HCT116 (cell line): Measurements from ENCODE around the gene ADPGK. TPM values are rescaled to one million over a fixed set of nuclear protein-coding genes. Genes with fewer than 3 reads are reported as not detected.

Experiments used
- ATAC-seq: fragments of 200-7000 bp; cut with Tn5 transposase; 2 replicates; pipeline ENCODE4 v1.9.1; 2020; ENCODE audit warnings: mild to moderate bottlenecking, moderate library complexity
- BruUV-seq: library from RNA; stranded (reverse); fragments of 400-500 nt; replicated peaks from 2 replicates; lab custom pipeline; 2021; lab: Mats Ljungman, UMichigan
- CTCF ChIA-PET: fragments of 300-600 bp; sonication (Branson Sonifier 250); formaldehyde crosslinking; loops from one replicate; lab custom pipeline; 2021; ENCODE audit warnings: antibody characterized with exemption; lab: Charles Lee
- POLR2A ChIA-PET: fragments of 300-600, 350-600 bp; sonication (Branson Sonifier 250); formaldehyde crosslinking; loops from one replicate; lab custom pipeline; 2021; ENCODE audit warnings: antibody characterized with exemption; lab: Charles Lee
- RAD21 ChIA-PET, 2 experiments: fragments of 300-600 bp; sonication (Branson Sonifier 250); formaldehyde crosslinking; loops; one replicate each; lab custom pipeline; 2023; ENCODE audit warnings: low total read pairs in 2 of 2; ENCODE audit not compliant: uncharacterized antibody in 2 of 2, unreplicated experiment in 2 of 2, low non-redundant PET in 1 of 2; lab: Charles Lee
- DNase-seq: peaks from one replicate; pipeline ENCODE4 v3.0.0-alpha.2; 2010; ENCODE audit warnings: low read depth, low spot score
- H2AFZ ChIP-seq: fragments of 200-600 bp; shearing (Covaris generic), sonication (generic); 2 replicates; pipeline ENCODE4 v1.6.1; 2017; ENCODE audit warnings: low read depth, mixed run types, mixed read lengths, antibody characterized with exemption, low read length; ENCODE audit not compliant: poor library complexity, severe bottlenecking
- H3K27ac ChIP-seq: 2 replicates; pipeline ENCODE4 v1.5.1; 2012; ENCODE audit warnings: low read depth, low read length
- H3K27me3 ChIP-seq: fragments of 200-600 bp; sonication (generic); 2 replicates; pipeline ENCODE4 v1.6.1; 2016; ENCODE audit warnings: mixed run types, low read length, mixed read lengths; ENCODE audit not compliant: insufficient read depth
- H3K36me3 ChIP-seq, 2 experiments: fragments of 200-500 bp in 1 of 2; fragments of 200-600 bp in 1 of 2; sonication (Bioruptor generic) in 1 of 2; sonication (generic) in 1 of 2; 2 replicates each; pipeline versions ENCODE4 v1.5.1 to v1.6.1; 2014 to 2016; ENCODE audit warnings: low read length in 2 of 2, inconsistent platforms in 1 of 2, mixed read lengths in 1 of 2, mixed run types in 1 of 2; ENCODE audit not compliant: insufficient read depth in 2 of 2, control insufficient read depth in 1 of 2
- H3K4me1 ChIP-seq, 2 experiments: fragments of 200-600 bp in 1 of 2; sonication (generic) in 1 of 2; 2 replicates each; pipeline versions ENCODE4 v1.5.1 to v1.6.1; 2012 to 2017; ENCODE audit warnings: low read length in 2 of 2, inconsistent platforms in 1 of 2, mild to moderate bottlenecking in 1 of 2, mixed read lengths in 1 of 2, mixed run types in 1 of 2, moderate library complexity in 1 of 2; ENCODE audit not compliant: insufficient read depth in 2 of 2, control insufficient read depth in 1 of 2
- H3K4me2 ChIP-seq: fragments of 200-600 bp; sonication (generic); 2 replicates; pipeline ENCODE4 v1.6.1; 2017; ENCODE audit warnings: mixed run types, low read length, mixed read lengths
- H3K4me3 ChIP-seq, 2 experiments: fragments of 200-600 bp in 1 of 2; sonication (generic) in 1 of 2; replicated peaks in 1 of 2; 2 replicates each; pipeline ENCODE4 v1.5.1; 2011 to 2016; ENCODE audit warnings: low read length in 2 of 2, control low read depth in 1 of 2, low read depth in 1 of 2, mild to moderate bottlenecking in 1 of 2, mixed read lengths in 1 of 2, mixed run types in 1 of 2
- H3K79me2 ChIP-seq: fragments of 200-600 bp; sonication (generic); 2 replicates; pipeline ENCODE4 v1.6.1; 2017; ENCODE audit warnings: mild to moderate bottlenecking, mixed run types, low read length, moderate library complexity, mixed read lengths; ENCODE audit not compliant: insufficient read depth
- H3K9ac ChIP-seq: fragments of 200-600 bp; sonication (generic); 2 replicates; pipeline ENCODE4 v1.6.1; 2016; ENCODE audit warnings: low read length, mixed read lengths
- H3K9me2 ChIP-seq: fragments of 200-600 bp; sonication (generic), shearing (Covaris generic); 2 replicates; pipeline ENCODE4 v1.6.1; 2017; ENCODE audit warnings: mixed run types, mild to moderate bottlenecking, moderate library complexity; ENCODE audit not compliant: insufficient read depth
- H3K9me3 ChIP-seq, 2 experiments: fragments of 200-500 bp in 1 of 2; fragments of 200-600 bp in 1 of 2; sonication (Bioruptor generic) in 1 of 2; sonication (generic) in 1 of 2; 2 replicates each; pipeline ENCODE4 v1.6.1; 2014 to 2017; ENCODE audit warnings: low read length in 2 of 2, mixed read lengths in 2 of 2, inconsistent platforms in 1 of 2, low read depth in 1 of 2, mild to moderate bottlenecking in 1 of 2, mixed run types in 1 of 2, moderate library complexity in 1 of 2; ENCODE audit not compliant: control insufficient read depth in 1 of 2, insufficient read depth in 1 of 2
- H4K20me1 ChIP-seq: fragments of 200-600 bp; sonication (generic), shearing (Covaris generic); 2 replicates; pipeline ENCODE4 v1.6.1; 2017; ENCODE audit warnings: mixed run types, mild to moderate bottlenecking, moderate library complexity; ENCODE audit not compliant: insufficient read depth
- EZH2 ChIP-seq: fragments of 200-600 bp; sonication (generic); IDR thresholded peaks from 2 replicates; pipeline ENCODE4 v1.6.1; 2017; ENCODE audit warnings: antibody characterized with exemption, mixed run types
- EZH2phosphoT487 ChIP-seq: fragments of 200-600 bp; IDR thresholded peaks from 2 replicates; pipeline ENCODE4 v1.6.1; 2018; ENCODE audit warnings: antibody characterized with exemption, borderline replicate concordance
- JUND ChIP-seq: IDR thresholded peaks from 2 replicates; pipeline ENCODE4 v1.6.1; 2012
- POLR2AphosphoS5 ChIP-seq: IDR thresholded peaks from 2 replicates; pipeline ENCODE4 v1.6.1; 2011; ENCODE audit warnings: mild to moderate bottlenecking, low read depth, low read length, moderate library complexity
- RAD21 ChIP-seq: IDR thresholded peaks from 2 replicates; pipeline ENCODE4 v1.6.1; 2012; ENCODE audit warnings: low read depth, mild to moderate bottlenecking
- SIN3A ChIP-seq: IDR thresholded peaks from 2 replicates; pipeline ENCODE4 v1.6.1; 2012; ENCODE audit warnings: low read depth
- SP1 ChIP-seq: IDR thresholded peaks from 2 replicates; pipeline ENCODE4 v1.6.1; 2012; ENCODE audit warnings: low read depth
- TCF7L2 ChIP-seq: IDR thresholded peaks from 2 replicates; pipeline ENCODE4 v1.7.0; 2011; ENCODE audit warnings: borderline replicate concordance, inconsistent platforms; ENCODE audit not compliant: insufficient read depth, insufficient read length; ENCODE audit errors: extremely low read depth
- YY1 ChIP-seq: IDR thresholded peaks from 2 replicates; pipeline ENCODE4 v1.6.1; 2011; ENCODE audit warnings: low read length, low read depth, moderate library complexity, mild to moderate bottlenecking; ENCODE audit not compliant: insufficient replicate concordance; ENCODE audit errors: extremely low read depth
- intact Hi-C: fragments of 100-400 bp; cut with micrococcal nuclease; formaldehyde crosslinking; loops from 2 replicates; pipeline ENCODE4 v1.10.0; 2022
- total RNA-seq: library from RNA; stranded (reverse); gene quantifications from one replicate; pipeline ENCODE4 v1.2.1, GENCODE V29; 2021; ENCODE audit not compliant: unreplicated experiment
- TF ChIP-seq, protein P1 (sequence below): IDR thresholded peaks from 2 replicates; pipeline ENCODE4 v1.6.1; 2011; ENCODE audit warnings: mild to moderate bottlenecking, low read length, moderate library complexity; ENCODE audit not compliant: insufficient replicate concordance; ENCODE audit errors: extremely low read depth
- TF ChIP-seq, protein P2 (sequence below): IDR thresholded peaks from 2 replicates; pipeline ENCODE4 v1.6.1; 2012; ENCODE audit warnings: low read depth

ADPGK gene
- total RNA-seq, 1 experiment from 2014 or later: 41.5 TPM

DNA sequence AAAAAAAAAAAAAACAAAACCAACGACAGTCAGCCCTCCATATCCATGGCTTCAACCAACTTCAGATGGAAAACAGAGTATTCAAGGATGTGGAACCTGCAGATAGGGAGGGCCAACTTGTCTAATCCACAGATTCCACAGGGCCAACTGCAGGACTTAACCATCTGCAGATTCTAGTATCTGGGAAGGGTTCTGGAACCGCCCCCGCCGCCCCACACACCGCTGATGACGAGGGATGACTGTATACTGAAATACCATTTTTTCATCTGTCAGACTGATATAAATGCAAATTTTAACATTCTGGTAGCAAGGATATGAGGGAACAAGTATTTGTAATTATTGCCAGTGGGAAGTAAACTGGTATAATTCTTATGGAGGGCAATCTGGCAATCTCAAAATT, 29.5 kb downstream of the ADPGK start (continued):
- TF ChIP-seq, protein P1, sequence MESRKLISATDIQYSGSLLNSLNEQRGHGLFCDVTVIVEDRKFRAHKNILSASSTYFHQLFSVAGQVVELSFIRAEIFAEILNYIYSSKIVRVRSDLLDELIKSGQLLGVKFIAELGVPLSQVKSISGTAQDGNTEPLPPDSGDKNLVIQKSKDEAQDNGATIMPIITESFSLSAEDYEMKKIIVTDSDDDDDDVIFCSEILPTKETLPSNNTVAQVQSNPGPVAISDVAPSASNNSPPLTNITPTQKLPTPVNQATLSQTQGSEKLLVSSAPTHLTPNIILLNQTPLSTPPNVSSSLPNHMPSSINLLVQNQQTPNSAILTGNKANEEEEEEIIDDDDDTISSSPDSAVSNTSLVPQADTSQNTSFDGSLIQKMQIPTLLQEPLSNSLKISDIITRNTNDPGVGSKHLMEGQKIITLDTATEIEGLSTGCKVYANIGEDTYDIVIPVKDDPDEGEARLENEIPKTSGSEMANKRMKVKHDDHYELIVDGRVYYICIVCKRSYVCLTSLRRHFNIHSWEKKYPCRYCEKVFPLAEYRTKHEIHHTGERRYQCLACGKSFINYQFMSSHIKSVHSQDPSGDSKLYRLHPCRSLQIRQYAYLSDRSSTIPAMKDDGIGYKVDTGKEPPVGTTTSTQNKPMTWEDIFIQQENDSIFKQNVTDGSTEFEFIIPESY: no peak

DNA sequence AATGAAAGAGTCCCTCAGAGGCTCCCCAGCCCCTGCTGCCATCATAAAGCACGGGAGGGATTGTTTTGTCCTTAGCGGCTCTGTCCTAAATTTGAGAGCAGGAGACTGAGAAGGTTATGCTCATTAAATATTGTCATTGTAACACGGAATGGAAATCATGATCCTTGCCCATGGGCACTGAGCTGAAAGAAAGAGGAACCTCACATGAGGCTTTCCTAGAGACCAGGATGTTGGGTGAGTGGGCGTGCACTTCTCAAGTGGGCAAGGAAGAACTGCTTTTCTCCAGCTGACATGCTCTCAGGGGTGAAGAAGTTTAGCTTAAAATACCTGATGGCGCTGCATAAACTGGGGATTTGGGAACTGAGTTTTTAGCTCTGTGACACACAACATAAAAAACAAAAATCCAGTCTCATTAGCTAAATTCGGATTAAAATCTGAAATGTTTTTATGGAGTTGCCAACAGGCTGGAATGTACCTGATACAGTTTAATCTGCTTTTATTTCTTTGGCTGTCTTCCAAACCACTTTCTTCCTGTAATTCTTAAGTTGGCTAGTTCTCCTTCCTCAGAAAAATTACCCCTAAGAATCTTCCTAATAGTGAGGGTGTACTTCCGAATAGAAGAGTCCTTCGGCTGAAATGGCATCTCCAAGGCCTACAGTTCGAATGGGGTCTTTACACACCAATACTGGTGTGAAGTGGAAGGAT, 31.7 kb downstream of the ADPGK start:
- POLR2A ChIA-PET: no interaction called here
- TF ChIP-seq SIN3A: no peak

DNA sequence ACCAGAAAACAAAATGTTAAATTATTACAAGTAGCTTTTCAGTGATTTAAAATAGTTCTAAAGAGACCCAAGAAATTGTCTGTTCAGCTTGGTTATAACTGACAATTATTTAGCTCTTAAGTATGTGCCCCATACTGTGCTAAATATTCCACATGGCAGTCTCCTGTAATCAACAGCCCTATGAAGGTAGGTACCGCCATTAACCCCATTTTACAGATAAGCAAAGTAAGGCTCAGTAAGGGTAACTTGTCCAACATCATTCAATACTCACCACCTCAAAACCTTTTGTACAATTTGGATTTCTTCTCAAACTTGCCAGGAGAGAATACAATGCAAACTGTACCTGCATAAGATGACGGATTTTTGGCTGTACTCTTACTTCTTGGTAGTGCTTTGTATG, 33.9 kb downstream of the ADPGK start:
- ChIA-PET POLR2A (no interaction called here), RAD21 (no interaction called here), CTCF (interaction anchor here (1.6 kb wide), 1 partner anchor 28 kb away, joined by 5 read pairs; no protein-coding TSS in a partner anchor)
- intact Hi-C loops: no loop called here
- H3K9me3 ChIP-seq: no peaks in the 10 kb centered on the region
- H2AFZ ChIP-seq: no peak overlapping the region
- H3K4me2 ChIP-seq: no peak overlapping the region
- H4K20me1 ChIP-seq: no peaks in the 10 kb centered on the region
- no peaks in the 10 kb centered on the region for H3K79me2 ChIP-seq
- BruUV-seq: no TSS peak
- no peak overlapping the region for H3K9ac ChIP-seq
- ATAC-seq (no peak), DNase-seq (no peak)
- H3K27ac ChIP-seq: no peak overlapping the region
- peaks cover 18 to 29% of the 10 kb centered on the region in 2 experiments; a peak in 3 of 4 replicates for H3K36me3 ChIP-seq
- no peaks in the 10 kb centered on the region for H3K27me3 ChIP-seq
- no peak overlapping the region for H3K4me3 ChIP-seq
- H3K9me2 ChIP-seq: no peaks in the 10 kb centered on the region
- no peaks in the 10 kb centered on the region for H3K4me1 ChIP-seq
- TF ChIP-seq YY1 (no peak), RAD21 (no peak), SIN3A (no peak), TCF7L2 (no peak), POLR2AphosphoS5 (no peak), EZH2 (no peak), SP1 (no peak), JUND (no peak), EZH2phosphoT487 (no peak)
- TF ChIP-seq, protein P2, sequence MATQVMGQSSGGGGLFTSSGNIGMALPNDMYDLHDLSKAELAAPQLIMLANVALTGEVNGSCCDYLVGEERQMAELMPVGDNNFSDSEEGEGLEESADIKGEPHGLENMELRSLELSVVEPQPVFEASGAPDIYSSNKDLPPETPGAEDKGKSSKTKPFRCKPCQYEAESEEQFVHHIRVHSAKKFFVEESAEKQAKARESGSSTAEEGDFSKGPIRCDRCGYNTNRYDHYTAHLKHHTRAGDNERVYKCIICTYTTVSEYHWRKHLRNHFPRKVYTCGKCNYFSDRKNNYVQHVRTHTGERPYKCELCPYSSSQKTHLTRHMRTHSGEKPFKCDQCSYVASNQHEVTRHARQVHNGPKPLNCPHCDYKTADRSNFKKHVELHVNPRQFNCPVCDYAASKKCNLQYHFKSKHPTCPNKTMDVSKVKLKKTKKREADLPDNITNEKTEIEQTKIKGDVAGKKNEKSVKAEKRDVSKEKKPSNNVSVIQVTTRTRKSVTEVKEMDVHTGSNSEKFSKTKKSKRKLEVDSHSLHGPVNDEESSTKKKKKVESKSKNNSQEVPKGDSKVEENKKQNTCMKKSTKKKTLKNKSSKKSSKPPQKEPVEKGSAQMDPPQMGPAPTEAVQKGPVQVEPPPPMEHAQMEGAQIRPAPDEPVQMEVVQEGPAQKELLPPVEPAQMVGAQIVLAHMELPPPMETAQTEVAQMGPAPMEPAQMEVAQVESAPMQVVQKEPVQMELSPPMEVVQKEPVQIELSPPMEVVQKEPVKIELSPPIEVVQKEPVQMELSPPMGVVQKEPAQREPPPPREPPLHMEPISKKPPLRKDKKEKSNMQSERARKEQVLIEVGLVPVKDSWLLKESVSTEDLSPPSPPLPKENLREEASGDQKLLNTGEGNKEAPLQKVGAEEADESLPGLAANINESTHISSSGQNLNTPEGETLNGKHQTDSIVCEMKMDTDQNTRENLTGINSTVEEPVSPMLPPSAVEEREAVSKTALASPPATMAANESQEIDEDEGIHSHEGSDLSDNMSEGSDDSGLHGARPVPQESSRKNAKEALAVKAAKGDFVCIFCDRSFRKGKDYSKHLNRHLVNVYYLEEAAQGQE: no peak

More for the DNA sequence above, 31.7 kb downstream of the ADPGK start:
- Histone ChIP-seq H3K9me2 (no peaks in the 10 kb centered on the region), H3K4me2 (no peak overlapping the region), H3K4me1 (no peaks in the 10 kb centered on the region), H3K9me3 (no peaks in the 10 kb centered on the region), H3K27me3 (no peaks in the 10 kb centered on the region), H4K20me1 (no peaks in the 10 kb centered on the region), H2AFZ (no peak overlapping the region), H3K4me3 (no peak overlapping the region), H3K27ac (no peak overlapping the region), H3K36me3 (peaks cover 23 to 43% of the 10 kb centered on the region in 2 experiments; a peak in 3 of 4 replicates), H3K9ac (no peak overlapping the region), H3K79me2 (no peaks in the 10 kb centered on the region)
- RAD21 ChIA-PET: no interaction called here
- CTCF ChIA-PET: interaction anchor here (0.6 kb wide), 1 partner anchor 787 kb away, joined by 3 read pairs; no protein-coding TSS in a partner anchor
- DNase-seq: no peak
- BruUV-seq: no TSS peak
- intact Hi-C loops: no loop called here
- no peak for ATAC-seq
